Fibroblast of villous mesenchyme (primary cell): Measurements from ENCODE around the gene PRAMEF9. TPM values are rescaled to one million over a fixed set of nuclear protein-coding genes. Genes with fewer than 3 reads are reported as not detected.
"Not testable (repeated sequence)": the region's sequence is repeated elsewhere in the genome, so short reads cannot be mapped to it uniquely, and the experiment has no call there.

Experiments
- DNase-seq: peaks from one replicate; pipeline ENCODE4 v3.0.0-alpha.2; 2010; ENCODE audit warnings: low read depth
- H3K4me3 ChIP-seq: 2 replicates; pipeline ENCODE4 v1.5.1; 2011; ENCODE audit warnings: low read depth, mild to moderate bottlenecking, low read length
- CTCF ChIP-seq: IDR thresholded peaks from 2 replicates; pipeline ENCODE4 v1.5.1; 2012; ENCODE audit warnings: low read depth, mild to moderate bottlenecking, low read length; ENCODE audit not compliant: insufficient read depth
- total RNA-seq: library from RNA; depleted of rRNA; stranded (reverse); fragments of >200 nt; gene quantifications from 2 replicates; pipeline ENCODE4 v1.2.3, GENCODE V29; 2012

PRAMEF9 gene
- not detected in 2 replicates for total RNA-seq

GRCh38 chr1:13171548-13171947 lies at the start of gene PRAMEF9:
PRAMEF9 (plus strand) TSS chr1:13171848; CDS start chr1:13175281, 3,433 bp downstream.
- not testable (repeated sequence) for DNase-seq, H3K4me3 ChIP-seq

- not testable (repeated sequence) for DNase-seq, H3K4me3 ChIP-seq
Measured at GRCh38 chr1:13155909-13156308, 15.7 kb upstream of the PRAMEF9 start, which contains the start of gene PRAMEF26. PRAMEF26 (minus strand) TSS chr1:13156009; CDS start chr1:13153095, 2,914 bp downstream.

- not testable (repeated sequence) for DNase-seq
Measured at GRCh38 chr1:13165531-13165930, 6.1 kb upstream of the PRAMEF9 start, which contains the start of gene HNRNPCL4. HNRNPCL4 (minus strand) TSS chr1:13165631; CDS start chr1:13165467, 164 bp downstream.

GRCh38 chr1:13201309-13201708 lies 29.7 kb downstream of the PRAMEF9 start, which contains the start of gene PRAMEF13:
PRAMEF13 (minus strand) TSS chr1:13201409; CDS start chr1:13199589, 1,820 bp downstream.
- H3K4me3 ChIP-seq, DNase-seq: not testable (repeated sequence)

More at GRCh38 chr1:13165531-13165930, 6.1 kb upstream of the PRAMEF9 start, which contains the start of gene HNRNPCL4:
- not testable (repeated sequence) for H3K4me3 ChIP-seq

GRCh38 chr1:13208712-13209111 lies 37.1 kb downstream of the PRAMEF9 start:
- DNase-seq = not testable (repeated sequence)

GRCh38 chr1:13216619-13217018 lies 45.0 kb downstream of the PRAMEF9 start:
- not testable (repeated sequence) for H3K4me3 ChIP-seq, DNase-seq

More at GRCh38 chr1:13208712-13209111, 37.1 kb downstream of the PRAMEF9 start:
- H3K4me3 ChIP-seq = not testable (repeated sequence)

- not testable (repeated sequence) for DNase-seq, H3K4me3 ChIP-seq
Measured at GRCh38 chr1:13219203-13219602, 47.6 kb downstream of the PRAMEF9 start.

GRCh38 chr1:13222788-13223187 lies 51.1 kb downstream of the PRAMEF9 start:
- not testable (repeated sequence) for H3K4me3 ChIP-seq, DNase-seq

GRCh38 chr1:13224480-13225060 lies 52.9 kb downstream of the PRAMEF9 start:
- no peak overlapping the region for H3K4me3 ChIP-seq
- no peak for TF ChIP-seq CTCF
- no peak for DNase-seq

- not testable (repeated sequence) for DNase-seq, H3K4me3 ChIP-seq
Measured at GRCh38 chr1:13225675-13226204, 54.1 kb downstream of the PRAMEF9 start, which contains the start of gene PRAMEF18. PRAMEF18 (minus strand) TSS chr1:13226154; CDS start chr1:13226106, 48 bp downstream.

GRCh38 chr1:13227271-13228055 lies 55.8 kb downstream of the PRAMEF9 start:
- not testable (repeated sequence) for H3K4me3 ChIP-seq, DNase-seq

GRCh38 chr1:13228343-13228781 lies 56.7 kb downstream of the PRAMEF9 start:
- TF ChIP-seq CTCF = no peak
- DNase-seq = no peak
- H3K4me3 ChIP-seq = no peak overlapping the region
